Panc1 (cell line): ENCODE data around the gene KRTAP5-1. TPM values are rescaled to one million over a fixed set of nuclear protein-coding genes. Genes with fewer than 3 reads are reported as not detected.

ENCODE experiments used
- ATAC-seq: fragments of 200-7000 bp; cut with Tn5 transposase; 2 replicates; pipeline ENCODE4 v1.9.1; 2020; ENCODE audit warnings: mild to moderate bottlenecking, moderate library complexity
- BruUV-seq: library from RNA; stranded (reverse); fragments of 400-500 nt; replicated peaks from 2 replicates; lab custom pipeline; 2021; lab: Mats Ljungman, UMichigan
- CTCF ChIA-PET: fragments of 300-600 bp; sonication (Branson Sonifier 250); formaldehyde crosslinking; loops from one replicate; lab custom pipeline; 2022; ENCODE audit warnings: antibody characterized with exemption; lab: Charles Lee
- POLR2A ChIA-PET: fragments of 300-600 bp; sonication (Branson Sonifier 250); formaldehyde crosslinking; loops from one replicate; lab custom pipeline; 2022; ENCODE audit warnings: antibody characterized with exemption; lab: Charles Lee
- DNase-seq: peaks from one replicate; pipeline ENCODE4 v3.0.0-alpha.2; 2010; ENCODE audit warnings: low read depth, low spot score
- H3K27ac ChIP-seq: 2 replicates; pipeline ENCODE4 v1.5.1; 2011; ENCODE audit warnings: mild to moderate bottlenecking, low read length, inconsistent platforms
- H3K27me3 ChIP-seq: fragments of 200-500 bp; sonication (Bioruptor generic); 2 replicates; pipeline ENCODE4 v1.6.0; 2014; ENCODE audit warnings: low read length, inconsistent platforms; ENCODE audit not compliant: control insufficient read depth, insufficient read depth
- H3K36me3 ChIP-seq: fragments of 200-500 bp; sonication (Bioruptor generic); 2 replicates; pipeline ENCODE4 v1.5.1; 2014; ENCODE audit warnings: inconsistent platforms, mild to moderate bottlenecking, low read length, moderate library complexity; ENCODE audit not compliant: control insufficient read depth, insufficient read depth
- H3K4me1 ChIP-seq: 2 replicates; pipeline ENCODE4 v1.5.1; 2011; ENCODE audit warnings: inconsistent platforms, mild to moderate bottlenecking, low read length, moderate library complexity; ENCODE audit not compliant: control insufficient read depth, insufficient read depth
- H3K4me3 ChIP-seq, 2 experiments: 2 replicates each; pipeline ENCODE4 v1.5.1; 2011 to 2012; ENCODE audit warnings: low read depth in 2 of 2, low read length in 2 of 2, mild to moderate bottlenecking in 2 of 2, inconsistent platforms in 1 of 2, moderate library complexity in 1 of 2
- H3K9me3 ChIP-seq: fragments of 200-500 bp; sonication (Bioruptor generic); 2 replicates; pipeline ENCODE4 v1.5.1; 2014; ENCODE audit warnings: low read depth, mild to moderate bottlenecking, inconsistent platforms, low read length, moderate library complexity; ENCODE audit not compliant: control insufficient read depth, insufficient read depth
- CTCF ChIP-seq: fragments of 450-650 bp; IDR thresholded peaks from 2 replicates; pipeline ENCODE4 v1.5.1; 2017; ENCODE audit warnings: mild to moderate bottlenecking
- POLR2AphosphoS5 ChIP-seq: IDR thresholded peaks from 2 replicates; pipeline ENCODE4 v1.6.1; 2012; ENCODE audit warnings: mild to moderate bottlenecking, low read depth, low read length, moderate library complexity
- REST ChIP-seq, 2 experiments: IDR thresholded peaks; 2 replicates each; pipeline ENCODE4 v1.6.1; 2011 to 2012; ENCODE audit warnings: low read depth in 2 of 2, control low read depth in 1 of 2, low read length in 1 of 2, mild to moderate bottlenecking in 1 of 2, moderate library complexity in 1 of 2; ENCODE audit not compliant: insufficient read depth in 1 of 2
- SIN3A ChIP-seq: IDR thresholded peaks from 2 replicates; pipeline ENCODE4 v1.6.1; 2012; ENCODE audit warnings: low read depth, mild to moderate bottlenecking, low read length, moderate library complexity, borderline replicate concordance; ENCODE audit not compliant: insufficient read depth
- TCF7L2 ChIP-seq: IDR thresholded peaks from 2 replicates; pipeline ENCODE4 v1.6.1; 2011; ENCODE audit warnings: mild to moderate bottlenecking, low read depth, low read length, inconsistent platforms
- in situ Hi-C: cut with HindIII; loops from 2 replicates; pipeline ENCODE4 v1.10.0; 2016; ENCODE audit warnings: low sequenced_read_pairs, low pct_unique_long_range_greater_than_20kb
- intact Hi-C: fragments of 100-400 bp; cut with micrococcal nuclease; formaldehyde crosslinking; loops from one replicate; pipeline ENCODE4 v1.10.0; 2022; ENCODE audit not compliant: unreplicated experiment
- total RNA-seq: library from RNA; stranded (reverse); gene quantifications from one replicate; pipeline ENCODE4 v1.2.1, GENCODE V29; 2021; ENCODE audit not compliant: unreplicated experiment

Gene KRTAP5-1
- total RNA-seq, 1 experiment from 2014 or later, result not detected

GRCh38 chr11:1564535-1565172 lies 20.4 kb downstream of the KRTAP5-1 start:
- ChIA-PET POLR2A (no interaction called here), CTCF (interaction anchor here (0.6 to 1.4 kb wide), 2 partner anchors 18 to 24 kb away, joined by 5 to 12 read pairs; no protein-coding TSS in a partner anchor)
- TF ChIP-seq TCF7L2, result no peak
- no peak for TF ChIP-seq POLR2AphosphoS5
- no peak for TF ChIP-seq SIN3A
- TF ChIP-seq CTCF, result no peak
- TF ChIP-seq REST (IDR thresholded peaks at IDR 0.05; ENCODE audit: insufficient read depth in 1 of 2, low read depth in 2 of 2, low read length in 1 of 2), result no peak
- Histone ChIP-seq H3K36me3 (no peaks in the 10 kb centered on the region), H3K27ac (no peak overlapping the region), H3K27me3 (no peaks in the 10 kb centered on the region), H3K4me3 (no peak overlapping the region), H3K9me3 (no peaks in the 10 kb centered on the region), H3K4me1 (peaks cover 2% of the 10 kb centered on the region)
- intact Hi-C loops (no loop called here), in situ Hi-C loops (no loop called here)
- no TSS peak for BruUV-seq
- DNase-seq (no peak), ATAC-seq (no peak)

- in situ Hi-C loops, result no loop called here
- no TSS peak for BruUV-seq
- DNase-seq, result no peak
- Histone ChIP-seq H3K4me1 (peaks cover 9% of the 10 kb centered on the region), H3K4me3 (no peak overlapping the region), H3K27ac (no peak overlapping the region), H3K27me3 (no peaks in the 10 kb centered on the region), H3K36me3 (no peaks in the 10 kb centered on the region), H3K9me3 (no peaks in the 10 kb centered on the region)
- intact Hi-C loops, result no loop called here
- ChIA-PET CTCF (interaction anchor here (0.6 to 1.4 kb wide), 2 partner anchors 17 to 25 kb away, joined by 5 to 12 read pairs; no protein-coding TSS in a partner anchor), POLR2A (no interaction called here)
- ATAC-seq, result no peak
- no peak for TF ChIP-seq CTCF
- TF ChIP-seq SIN3A, result no peak
- TF ChIP-seq POLR2AphosphoS5, result no peak
Measured at GRCh38 chr11:1563697-1564534, 21.2 kb downstream of the KRTAP5-1 start.
